ENCODE data around the gene NPW.

GRCh38 chr16:2046893-2047329, 27.3 kb downstream of the NPW start:
- TF ChIP-seq POLR2AphosphoS5 (IDR thresholded peaks at IDR 0.05; ENCODE audit: low read depth, low read length), result no peak
- no peak for TF ChIP-seq TAF1 (IDR thresholded peaks at IDR 0.05; ENCODE audit: borderline replicate concordance, low read depth, low read length)
- no peak for TF ChIP-seq POLR2A (IDR thresholded peaks at IDR 0.05; ENCODE audit: low read depth, low read length)
